GM21526 (cell line): ENCODE measurements around the gene GOLGA6A.
"Not testable (repeated sequence)": the region's sequence is repeated elsewhere in the genome, so short reads cannot be mapped to it uniquely, and the experiment has no call there.

Experiments
- ATAC-seq: cut with Tn5 transposase; IDR thresholded peaks from one replicate; pipeline ENCODE4 v1.9.1; 2021; ENCODE audit warnings: moderate library complexity; ENCODE audit not compliant: unreplicated experiment, low FRiP score

GOLGA6A gene, protein sequence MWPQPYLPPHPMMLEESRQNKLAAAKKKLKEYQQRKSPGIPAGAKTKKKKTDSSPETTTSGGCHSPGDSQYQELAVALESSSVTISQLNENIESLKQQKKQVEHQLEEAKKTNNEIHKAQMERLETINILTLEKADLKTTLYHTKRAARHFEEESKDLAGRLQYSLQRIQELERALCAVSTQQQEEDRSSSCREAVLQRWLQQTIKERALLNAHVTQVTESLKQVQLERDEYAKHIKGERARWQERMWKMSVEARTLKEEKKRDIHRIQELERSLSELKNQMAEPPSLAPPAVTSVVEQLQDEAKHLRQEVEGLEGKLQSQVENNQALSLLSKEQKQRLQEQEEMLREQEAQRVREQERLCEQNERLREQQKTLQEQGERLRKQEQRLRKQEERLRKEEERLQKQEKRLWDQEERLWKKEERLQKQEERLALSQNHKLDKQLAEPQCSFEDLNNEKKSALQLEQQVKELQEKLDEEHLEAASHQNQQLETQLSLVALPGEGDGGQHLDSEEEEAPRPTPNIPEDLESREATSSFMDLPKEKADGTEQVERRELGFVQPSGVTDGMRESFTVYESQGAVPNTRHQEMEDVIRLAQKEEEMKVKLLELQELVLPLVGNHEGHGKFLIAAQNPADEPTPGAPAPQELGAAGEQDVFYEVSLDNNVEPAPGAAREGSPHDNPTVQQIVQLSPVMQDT

GRCh38 chr15:74082450-74082849 lies at the start of gene GOLGA6A:
GOLGA6A (minus strand) TSS chr15:74082550; CDS start chr15:74082509, 41 bp downstream.
- ATAC-seq: not testable (repeated sequence)

DNA sequence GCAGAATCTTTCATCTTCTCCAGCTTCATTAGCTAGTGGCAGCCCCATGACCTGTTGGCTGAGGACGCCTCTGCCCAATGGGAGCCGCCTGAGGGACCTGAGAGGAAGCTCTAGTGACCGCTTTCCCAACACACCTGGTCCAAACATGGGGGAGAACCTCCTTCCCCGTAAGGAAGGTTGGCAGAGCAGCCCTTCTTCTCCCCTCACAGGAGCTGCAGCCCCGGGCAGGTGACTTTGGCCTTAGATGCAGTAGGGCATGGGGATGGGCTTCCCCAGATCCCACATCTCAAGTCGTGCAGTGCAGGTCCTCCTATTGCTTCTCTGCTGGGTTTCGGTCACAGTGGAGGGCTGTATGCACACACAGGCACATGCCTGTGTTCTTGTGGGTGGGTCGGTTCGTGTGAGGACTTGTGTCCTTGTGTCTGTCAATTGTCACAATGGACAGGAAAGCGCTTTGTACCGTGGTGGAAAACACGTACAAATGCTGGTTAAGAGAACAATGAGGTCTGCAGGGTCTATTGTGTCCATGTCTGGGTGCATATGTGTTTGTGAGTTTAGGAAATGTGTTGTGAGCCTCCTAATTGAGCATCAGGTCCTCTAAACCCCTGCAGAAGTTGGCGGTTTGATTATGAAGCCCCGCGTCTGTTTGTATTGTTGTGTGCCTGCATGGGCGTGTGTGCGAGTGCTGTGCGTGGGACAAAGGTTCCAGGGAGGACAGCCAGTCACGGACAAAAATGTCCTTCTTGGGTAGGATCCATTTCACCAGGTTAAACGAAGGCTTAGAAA lies 49.5 kb upstream of the GOLGA6A start:
- no peak for ATAC-seq

DNA sequence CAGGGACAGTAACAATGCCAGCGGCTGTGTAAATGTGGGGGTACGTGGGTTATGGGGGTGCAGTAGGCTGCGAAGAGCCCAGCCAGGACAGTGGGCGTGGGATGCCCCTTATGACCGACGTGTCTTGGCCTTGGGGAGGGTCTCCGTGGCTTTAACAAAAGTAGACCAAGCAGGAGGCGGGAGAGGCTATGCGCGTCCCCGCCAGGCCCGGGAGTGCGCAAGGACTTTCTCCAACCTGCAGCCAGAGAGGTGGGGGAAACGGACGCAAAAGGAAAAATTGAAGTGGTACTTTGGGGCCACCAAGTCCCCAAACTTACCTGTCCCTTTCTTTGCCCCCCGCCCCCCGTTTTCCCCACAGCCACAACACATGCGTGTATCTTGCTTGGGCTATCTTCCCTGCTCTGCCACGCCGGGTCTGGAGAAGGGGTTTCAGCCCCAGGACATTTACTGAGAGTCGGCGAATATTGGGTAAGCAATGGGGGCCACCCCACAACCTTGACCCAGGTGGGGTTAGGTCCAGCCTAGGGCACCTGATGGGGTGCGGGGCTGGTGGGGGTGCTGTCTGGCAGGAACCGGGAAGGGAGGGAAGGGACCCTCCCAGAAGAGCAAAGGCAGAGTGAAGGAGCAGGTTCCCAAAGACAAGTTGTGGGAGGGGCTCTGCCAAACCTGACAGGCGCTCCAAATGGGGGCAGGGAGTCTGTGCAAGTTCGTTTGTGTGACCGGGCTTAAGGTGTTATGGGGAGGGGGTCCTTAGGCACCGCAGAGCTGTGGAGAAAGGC lies 48.7 kb upstream of the GOLGA6A start:
- ATAC-seq: no peak

DNA sequence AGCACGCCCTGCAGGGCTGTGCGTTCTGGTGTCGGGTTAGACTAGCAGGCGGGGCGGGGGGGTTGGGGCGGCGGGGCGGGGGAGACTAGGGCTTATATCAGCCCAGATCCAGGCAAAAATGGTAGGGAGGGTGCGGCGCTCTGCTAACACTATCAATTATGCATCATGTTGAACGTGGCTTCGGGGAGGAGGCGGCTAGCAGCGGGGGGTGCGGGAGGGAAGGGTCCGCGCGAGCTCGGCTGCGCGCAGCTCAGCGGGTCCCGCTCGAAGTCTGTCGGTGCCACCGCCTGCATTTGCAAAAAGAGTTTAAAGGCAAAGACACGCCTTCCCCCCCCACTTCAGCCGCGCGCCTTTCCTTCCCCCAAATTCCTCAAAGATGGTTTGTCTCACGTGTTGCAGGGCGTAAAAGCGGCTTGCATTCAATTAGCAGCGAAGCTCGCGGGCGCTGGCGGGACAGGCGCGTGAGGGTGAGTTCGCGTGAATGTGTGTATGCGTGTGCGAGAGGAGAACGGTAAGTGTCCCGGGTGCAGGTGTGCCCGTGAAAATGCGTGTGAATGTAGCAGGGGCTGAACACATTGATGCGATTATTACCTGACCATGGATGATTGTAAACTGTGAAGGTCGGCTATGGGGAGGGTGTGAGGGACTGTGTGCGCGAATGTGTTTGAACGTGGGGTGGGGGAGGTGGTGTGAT lies 48.0 kb upstream of the GOLGA6A start, which contains the start of gene ISLR2:
Gene ISLR2, plus strand, starts transcription at position 432 of the 694 bp plus-strand sequence. CDS start 2,169 bp downstream, outside the sequence.
- ATAC-seq: no peak

- ATAC-seq: no peak
Measured at GRCh38 chr15:74129586-74130154, 47.3 kb upstream of the GOLGA6A start.

GRCh38 chr15:74128785-74129585 lies 46.6 kb upstream of the GOLGA6A start:
- ATAC-seq: no peak

- no peak for ATAC-seq
Measured at GRCh38 chr15:74127954-74128784, 45.8 kb upstream of the GOLGA6A start.

DNA sequence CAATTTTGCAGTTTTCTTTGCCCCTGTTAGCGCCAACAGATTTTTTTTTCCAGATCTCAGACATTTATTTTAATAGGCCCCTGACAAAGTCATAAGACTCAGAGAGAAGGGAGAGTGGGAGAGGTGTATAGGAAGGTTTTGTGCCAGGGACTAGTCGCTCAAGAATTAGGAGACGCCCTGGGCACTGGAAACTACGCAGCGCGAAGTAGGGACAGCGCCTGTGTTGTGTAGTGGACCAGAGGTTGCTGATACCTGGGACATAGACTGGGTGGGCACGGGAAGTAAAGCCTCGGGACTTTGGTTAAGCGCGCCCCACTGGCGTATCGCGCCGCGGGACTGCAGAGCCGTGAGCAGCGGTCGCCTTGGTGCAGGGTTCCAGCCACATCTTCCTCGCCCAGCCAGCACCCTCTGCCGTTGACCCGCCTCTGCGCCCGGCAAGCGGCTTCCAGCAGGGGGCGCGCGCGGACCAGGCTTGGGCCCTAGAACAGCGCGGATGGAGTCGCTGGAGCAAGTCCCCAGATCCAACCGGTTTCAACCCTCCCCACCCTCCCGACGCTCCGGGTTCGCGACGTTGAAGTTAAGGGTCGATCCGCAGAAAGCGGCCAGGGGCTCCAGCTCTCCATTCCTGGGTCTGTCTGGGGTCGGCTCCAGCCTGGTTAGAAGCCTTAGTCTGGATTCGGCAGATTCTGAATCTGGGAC lies 45.1 kb upstream of the GOLGA6A start:
- no peak for ATAC-seq

DNA sequence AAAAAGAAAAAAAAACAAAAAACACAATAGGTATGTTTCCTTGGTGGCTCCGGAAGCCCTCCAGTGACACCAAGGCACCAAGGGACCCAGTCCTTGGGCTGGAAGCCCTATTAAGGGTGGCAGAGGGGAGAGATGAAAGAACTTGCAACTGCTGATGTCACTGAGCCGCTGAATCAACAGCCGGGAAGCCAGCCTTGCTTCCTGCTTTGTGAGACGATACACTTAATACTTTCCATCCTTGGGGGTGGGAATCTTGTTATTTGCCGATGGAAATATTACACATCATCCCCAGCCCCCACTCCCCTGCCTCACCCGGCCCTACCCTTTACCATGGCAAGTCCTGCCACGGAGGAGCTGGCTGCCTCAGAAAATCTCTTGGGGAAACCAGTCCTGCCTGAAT lies 42.4 kb upstream of the GOLGA6A start:
- ATAC-seq: no peak

DNA sequence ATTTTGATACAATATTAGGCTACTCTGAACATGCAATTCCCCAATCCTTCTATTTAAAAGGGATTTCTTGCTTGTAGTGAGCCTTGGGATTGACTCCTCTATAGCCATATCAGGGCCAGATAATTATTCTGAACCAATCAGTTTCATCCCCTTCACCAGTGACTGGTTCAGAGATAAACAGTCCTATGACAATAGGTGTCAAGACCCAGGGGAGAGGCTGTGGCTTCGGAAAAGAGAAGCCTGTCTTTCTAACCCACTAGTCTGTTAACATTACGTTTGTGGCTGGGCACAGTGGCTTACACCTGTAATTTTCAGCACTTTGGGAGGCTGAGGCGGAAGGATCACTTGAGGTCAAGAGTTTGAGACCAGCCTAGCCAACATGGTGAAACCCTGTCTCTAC lies 41.8 kb upstream of the GOLGA6A start:
- no peak for ATAC-seq

GRCh38 chr15:74123658-74124057 lies 41.3 kb upstream of the GOLGA6A start:
- ATAC-seq: no peak

- ATAC-seq: no peak
Measured at GRCh38 chr15:74123131-74123429, 40.7 kb upstream of the GOLGA6A start.

DNA sequence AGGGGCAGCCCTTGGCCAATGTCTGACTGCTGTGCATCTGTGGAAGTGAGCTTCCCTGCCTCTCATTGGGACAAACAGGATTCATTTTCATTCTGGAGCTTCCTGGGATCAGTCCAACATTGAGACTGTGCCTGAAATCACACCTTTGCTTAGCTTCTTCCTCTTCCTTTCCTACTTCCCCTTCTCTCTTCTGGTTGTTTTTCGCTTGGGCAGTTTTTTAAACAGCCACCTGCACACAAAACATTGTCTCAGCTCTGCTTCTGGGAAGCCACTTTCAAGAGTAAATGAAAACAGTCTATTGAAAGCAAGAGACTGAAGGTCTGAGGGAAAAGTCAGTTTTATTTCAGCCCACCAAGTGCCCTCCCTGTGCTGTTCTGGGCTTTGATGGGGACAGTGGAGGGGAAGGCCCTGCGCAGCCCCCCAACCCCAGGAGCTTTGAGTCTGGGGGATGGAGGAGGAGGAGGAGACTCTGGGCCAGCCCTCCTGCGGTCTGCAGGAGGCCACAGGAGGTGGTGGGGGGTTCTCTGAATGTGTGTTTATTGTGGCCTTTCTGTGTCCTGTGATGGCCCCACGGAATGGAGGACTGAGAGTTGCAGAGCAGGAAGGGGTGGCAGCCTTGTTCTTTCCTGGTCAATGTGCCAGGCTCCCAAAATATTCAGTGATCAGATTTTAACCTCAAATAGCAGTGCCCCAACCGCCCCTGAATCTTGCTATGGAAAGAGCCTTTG lies 40.2 kb upstream of the GOLGA6A start:
- ATAC-seq: no peak

GRCh38 chr15:74121858-74122257 lies 39.5 kb upstream of the GOLGA6A start:
- no peak for ATAC-seq

DNA sequence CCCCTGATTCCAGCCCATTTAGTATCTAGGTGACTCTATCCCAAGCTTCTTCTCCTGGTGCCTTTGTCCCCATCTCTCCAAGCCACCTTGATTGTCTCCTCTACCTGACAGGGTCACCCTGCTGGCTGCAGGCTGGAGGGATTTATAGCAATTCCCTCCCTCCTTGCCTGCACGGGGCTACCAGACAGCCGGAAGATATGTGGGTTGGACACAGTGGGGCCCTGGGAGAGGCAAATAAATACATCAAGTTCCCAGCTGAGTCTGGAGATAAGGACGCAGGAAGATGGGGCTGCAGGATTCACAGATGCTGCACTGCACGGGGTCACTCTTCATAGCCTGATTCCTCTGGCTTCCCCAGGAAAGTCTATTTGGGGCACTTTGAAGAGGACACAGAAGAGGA lies 38.7 kb upstream of the GOLGA6A start:
- no peak for ATAC-seq

DNA sequence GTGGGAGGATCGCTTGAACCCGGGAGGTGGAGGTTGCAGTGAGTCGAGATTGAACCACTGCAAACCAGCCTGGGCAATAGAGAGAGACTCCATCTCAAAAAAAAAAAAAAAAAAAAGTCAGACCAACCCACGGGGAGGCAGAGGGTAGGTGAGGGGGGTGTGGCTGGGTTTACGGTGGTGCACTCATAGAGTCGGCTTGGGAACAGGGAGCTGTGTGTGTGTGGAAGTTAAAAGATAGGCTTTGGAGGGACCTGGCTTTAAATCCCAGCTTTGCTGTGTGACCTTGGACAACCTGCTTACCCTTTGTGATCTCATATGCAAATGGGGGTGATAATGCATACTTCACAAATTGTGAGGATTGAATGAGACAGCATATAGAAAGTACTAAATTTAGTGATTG lies 38.1 kb upstream of the GOLGA6A start:
- ATAC-seq: no peak

DNA sequence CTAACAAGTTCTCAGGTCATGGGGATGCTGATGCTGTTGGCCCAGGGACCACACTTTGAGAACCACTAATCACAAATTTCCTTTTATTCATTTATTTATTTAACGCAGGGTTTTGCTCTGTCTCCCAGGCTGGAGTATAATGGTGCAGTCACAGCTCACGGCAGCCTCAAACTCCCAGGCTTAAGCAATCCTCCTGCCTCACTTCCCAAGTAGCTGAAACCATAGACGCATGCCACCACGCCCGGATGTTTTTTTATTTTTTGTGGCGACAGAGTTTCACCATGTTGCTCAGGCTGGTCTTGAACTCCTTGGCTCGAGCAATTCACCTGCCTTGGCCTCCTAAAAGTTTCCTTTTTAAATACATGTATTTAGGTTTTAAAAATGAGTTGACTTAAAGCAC lies 27.4 kb upstream of the GOLGA6A start:
- no peak for ATAC-seq
